PC-3 (cell line): ENCODE data around the gene CRTC1.

Experiments
- EZH2 ChIP-seq: fragments of 300-600 bp; sonication (generic); IDR thresholded peaks from one replicate; pipeline ENCODE4 v1.6.1; 2017; ENCODE audit warnings: antibody characterized with exemption, mild to moderate bottlenecking, low read length; ENCODE audit not compliant: unreplicated experiment
- TF ChIP-seq, protein P1 (sequence below): fragments of 300-600 bp; sonication (generic); conservative IDR thresholded peaks from 2 replicates; pipeline ENCODE4 v1.5.1; 2017; ENCODE audit warnings: antibody characterized with exemption, low read depth, mild to moderate bottlenecking, low read length

DNA sequence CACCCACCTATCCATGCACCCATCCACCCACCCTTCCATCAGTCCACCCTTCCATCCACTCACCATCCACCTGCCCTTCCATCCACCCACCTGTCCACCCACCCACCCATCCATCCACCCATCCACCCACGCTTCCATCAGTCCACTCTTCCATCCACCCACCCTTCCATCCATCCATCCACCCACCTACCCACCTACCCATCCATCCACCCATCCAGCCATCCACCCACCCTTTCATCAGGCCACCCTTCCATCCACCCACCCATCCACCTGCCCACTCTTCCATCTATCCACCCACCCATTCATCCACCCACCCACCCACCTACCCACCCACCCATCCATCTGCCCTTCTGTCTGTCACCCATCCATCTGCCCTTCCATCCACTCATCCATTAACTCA, 29.6 kb upstream of the CRTC1 start:
- TF ChIP-seq, protein P1, sequence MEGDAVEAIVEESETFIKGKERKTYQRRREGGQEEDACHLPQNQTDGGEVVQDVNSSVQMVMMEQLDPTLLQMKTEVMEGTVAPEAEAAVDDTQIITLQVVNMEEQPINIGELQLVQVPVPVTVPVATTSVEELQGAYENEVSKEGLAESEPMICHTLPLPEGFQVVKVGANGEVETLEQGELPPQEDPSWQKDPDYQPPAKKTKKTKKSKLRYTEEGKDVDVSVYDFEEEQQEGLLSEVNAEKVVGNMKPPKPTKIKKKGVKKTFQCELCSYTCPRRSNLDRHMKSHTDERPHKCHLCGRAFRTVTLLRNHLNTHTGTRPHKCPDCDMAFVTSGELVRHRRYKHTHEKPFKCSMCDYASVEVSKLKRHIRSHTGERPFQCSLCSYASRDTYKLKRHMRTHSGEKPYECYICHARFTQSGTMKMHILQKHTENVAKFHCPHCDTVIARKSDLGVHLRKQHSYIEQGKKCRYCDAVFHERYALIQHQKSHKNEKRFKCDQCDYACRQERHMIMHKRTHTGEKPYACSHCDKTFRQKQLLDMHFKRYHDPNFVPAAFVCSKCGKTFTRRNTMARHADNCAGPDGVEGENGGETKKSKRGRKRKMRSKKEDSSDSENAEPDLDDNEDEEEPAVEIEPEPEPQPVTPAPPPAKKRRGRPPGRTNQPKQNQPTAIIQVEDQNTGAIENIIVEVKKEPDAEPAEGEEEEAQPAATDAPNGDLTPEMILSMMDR: no peak
- no peak for TF ChIP-seq EZH2
